GM18519 (cell line): ENCODE measurements around the gene CCL27.

Source experiments
- ATAC-seq: cut with Tn5 transposase; IDR thresholded peaks from one replicate; pipeline ENCODE4 v1.9.1; 2021; ENCODE audit warnings: mild to moderate bottlenecking, moderate library complexity; ENCODE audit not compliant: unreplicated experiment, low FRiP score

CCL27 gene

DNA sequence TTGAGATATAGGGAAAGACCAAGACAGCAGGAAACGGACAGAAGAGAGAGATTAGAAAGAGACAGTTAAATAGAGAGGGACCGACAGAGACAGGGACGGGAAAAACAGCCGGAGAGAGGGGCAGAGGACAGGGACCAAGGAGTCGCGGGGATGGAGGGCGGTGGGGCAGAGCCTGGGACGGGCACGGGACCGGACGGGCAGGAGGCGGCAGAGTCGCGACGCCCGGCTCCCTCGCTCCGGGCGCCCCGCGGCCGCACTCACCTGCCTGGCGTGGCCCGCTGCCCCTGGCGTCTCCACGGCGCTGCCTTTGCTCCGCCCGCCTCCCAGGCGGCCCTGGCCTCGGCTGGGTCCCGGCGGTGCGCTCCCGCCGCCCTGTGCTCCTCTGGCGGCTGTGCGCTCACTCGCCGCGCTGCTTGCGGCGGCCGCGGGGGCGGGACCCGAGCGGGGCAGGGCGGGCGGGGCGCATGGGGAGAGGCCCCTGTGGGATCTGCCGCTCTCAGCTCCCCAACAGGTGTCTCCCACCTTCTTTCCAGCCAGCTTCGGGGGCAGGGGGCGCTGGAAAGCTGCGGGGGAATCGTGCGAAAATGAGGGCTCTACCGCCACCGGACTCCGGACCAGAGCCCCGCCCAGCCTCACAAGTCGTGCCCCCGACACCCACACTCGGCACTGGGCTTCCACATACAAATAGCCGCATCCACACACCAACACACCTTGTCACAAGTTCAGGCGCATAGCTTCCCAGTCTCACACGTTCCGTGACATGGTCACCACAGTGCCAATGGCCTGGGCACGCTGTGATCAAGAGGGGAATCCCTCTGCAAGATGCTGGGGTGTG, 33.6 kb downstream of the CCL27 start, which contains the start of gene ARID3C:
Gene ARID3C, minus strand, starts transcription at position 411 of the 835 bp plus-strand sequence. CDS start 1,052 bp downstream, outside the sequence.
- no peak for ATAC-seq

DNA sequence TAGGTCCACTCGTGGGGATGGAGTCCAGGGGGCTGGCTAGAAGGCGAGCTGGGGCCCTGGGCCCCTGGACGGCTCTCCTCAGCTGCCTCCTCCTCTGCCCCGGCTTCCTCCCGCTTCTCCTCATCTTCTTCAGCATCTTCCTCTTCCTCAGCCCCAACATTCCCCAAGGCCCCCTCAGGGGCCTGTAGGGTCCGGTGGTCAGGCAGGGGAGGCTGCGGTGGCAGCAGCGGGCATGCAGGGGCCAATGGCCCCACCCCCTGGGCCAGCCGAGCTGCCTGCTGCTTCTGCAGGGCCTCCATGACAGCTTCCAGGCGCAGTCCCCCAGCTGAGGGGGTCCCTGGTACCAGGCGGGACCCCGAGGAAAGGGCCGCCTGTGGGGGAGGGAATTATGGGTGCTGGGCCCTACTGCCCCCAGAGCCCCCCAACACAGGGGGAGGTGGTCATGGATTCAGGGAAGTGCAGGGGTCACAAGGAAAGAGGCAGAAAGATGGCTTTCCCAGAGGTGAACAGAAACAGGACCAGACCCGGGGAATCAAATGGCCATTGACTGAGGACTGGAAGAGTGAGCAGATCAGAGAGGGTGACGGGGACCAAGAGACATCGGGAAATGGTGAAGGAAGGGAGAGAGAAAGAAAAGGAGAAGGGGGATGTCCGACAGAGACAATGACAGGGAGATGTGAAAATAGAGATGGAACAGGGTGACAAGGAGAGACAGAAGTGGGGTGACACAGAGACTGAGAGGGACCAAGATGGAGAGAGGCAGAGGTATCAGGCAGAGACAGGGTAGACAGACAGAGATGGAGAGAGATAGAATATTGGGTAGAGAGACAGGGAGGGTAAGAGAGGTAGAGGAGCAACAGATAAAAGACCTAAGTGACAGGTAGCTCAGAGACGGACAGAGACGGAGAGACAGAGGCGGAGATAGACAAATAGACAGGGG, 34.5 kb downstream of the CCL27 start:
- ATAC-seq = no peak

DNA sequence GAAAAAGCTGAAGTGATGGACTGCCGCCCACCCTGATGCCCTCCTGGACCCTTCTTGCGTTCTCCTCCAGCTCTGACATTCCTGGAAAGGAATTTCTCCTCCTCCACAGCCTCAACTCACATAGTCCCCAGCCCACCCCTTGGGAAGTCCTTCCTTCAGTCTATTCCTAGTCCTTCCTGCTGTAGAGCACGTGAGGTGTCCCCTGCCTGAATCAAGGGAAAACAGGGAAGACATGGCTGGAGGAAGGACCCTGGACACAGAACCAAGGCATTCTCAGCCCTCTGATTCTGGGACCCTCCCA, 37.3 kb downstream of the CCL27 start:
- ATAC-seq = no peak

DNA sequence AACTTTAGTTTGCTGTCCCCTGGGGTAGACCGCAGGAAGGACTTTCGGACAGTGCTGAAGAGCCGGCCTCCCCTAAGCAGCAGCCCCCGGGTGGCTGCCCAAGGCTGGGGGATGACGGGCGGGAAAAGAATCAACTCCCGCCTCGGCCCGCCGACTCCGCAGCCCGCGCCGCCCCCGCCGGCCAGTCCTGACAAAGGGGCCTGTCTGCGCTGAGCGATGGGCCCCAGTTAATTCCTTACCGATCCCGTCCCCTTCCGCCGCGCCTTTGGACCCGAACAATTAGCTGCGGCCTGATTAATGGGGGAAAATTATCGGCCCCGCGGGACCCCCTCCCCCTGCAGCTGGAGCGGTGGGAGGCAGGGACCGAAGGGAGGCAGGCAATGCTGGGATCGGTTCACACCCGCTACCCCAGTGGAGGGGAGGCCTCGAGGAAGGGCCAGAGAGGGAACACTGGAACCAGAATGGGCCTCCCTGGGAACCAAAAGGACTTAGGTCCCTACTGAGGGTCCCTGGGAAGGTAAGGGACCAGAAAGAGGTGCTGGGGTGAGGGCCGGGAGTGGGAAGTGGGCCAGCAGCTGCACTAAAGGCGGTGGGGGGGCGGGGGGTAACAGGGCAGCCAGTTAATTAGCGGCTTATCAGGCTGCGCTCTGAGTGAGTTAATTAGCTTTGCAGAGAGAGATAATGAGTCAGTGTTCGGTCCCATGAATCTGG, 37.8 kb downstream of the CCL27 start:
- ATAC-seq = no peak

DNA sequence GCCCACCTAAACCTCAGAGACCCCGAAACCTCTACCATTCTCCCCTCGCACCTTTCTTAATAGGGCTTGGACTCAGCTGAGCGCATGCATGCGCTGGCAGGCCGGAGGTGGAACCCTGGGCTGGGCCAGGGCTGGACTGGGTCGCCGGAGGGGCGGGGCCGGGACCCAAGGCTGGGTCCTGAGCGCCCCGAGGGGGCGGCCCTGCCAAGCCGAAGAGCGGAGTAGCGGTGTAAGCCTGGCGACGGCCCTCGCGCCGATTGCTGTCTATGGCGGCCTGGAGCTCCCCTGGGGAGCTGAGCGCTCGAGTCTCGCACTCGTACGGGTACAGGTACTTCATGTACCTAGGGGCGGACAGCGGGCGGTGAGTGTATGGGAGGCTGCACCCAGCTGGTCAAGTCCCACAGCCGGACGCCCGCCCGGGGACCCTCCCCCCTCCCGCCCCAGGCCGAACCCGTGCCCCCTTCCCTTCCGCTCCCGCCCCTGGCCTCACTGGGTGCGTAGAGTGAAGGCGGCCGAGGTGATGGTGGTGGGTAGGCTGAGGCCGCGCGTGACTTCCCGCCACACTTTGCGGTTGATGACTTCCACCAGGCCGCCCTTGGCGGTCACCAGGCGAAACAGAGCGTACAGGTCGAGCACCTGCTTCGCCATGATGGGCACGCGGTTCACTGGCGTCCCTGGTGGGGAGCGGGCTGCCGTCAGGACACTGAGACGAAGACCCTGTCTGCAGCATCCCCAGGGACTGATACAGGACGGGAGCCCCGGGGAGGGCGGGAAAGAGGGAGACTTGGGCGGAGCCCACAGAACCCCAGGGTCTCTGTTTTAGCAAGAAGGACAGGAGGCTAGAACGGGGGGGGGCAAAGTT, 38.9 kb downstream of the CCL27 start:
- ATAC-seq = no peak

DNA sequence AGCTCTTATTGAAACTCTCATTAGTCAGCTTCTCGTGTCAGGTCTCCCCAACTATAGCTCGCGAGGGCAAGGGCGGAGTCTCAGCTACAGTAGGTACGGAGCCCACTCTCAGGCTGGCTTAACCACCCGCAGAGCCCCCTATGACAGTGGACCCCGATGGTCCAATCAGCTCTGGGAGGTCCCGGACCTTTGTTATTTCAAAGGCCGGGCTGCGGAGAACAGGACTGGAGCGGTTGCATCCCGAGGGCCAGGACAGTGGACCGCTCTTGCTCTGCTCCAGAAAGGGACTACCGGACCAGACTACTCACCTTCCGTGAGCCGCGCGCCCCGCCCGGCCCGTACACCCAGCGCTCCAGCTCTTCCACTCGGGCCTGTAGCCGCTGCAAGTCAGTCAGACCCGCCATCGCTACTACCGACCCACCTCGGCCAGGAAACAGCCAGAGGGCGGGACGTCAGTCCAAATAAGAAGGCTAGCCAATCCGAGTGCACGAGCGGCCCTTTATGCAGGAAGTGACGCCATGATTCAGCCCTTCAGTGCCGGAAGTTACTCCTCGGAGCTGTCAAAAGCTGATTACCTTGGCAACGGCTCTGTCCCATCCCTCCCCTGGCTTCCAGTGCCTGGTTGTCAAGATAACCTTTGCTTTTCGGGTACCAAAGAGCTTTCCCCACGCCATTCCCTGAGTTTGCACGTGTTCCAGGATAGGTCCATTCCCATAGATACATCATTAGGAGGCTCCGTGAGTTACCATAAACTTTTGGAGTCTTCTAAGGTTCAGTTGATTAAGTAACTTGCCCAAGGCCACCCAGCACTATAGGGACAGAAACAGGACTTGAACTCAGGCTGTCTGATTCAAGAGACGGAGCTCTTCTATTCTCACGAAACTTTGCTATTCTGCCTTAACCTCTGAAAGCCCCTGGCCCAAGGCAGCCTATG, 42.1 kb downstream of the CCL27 start, which contains the start of gene DCTN3:
Gene DCTN3, minus strand, starts transcription at position 435 of the 934 bp plus-strand sequence. Its CDS starts 31 bp downstream, at position 404.
- peak; percentile 90 for ATAC-seq

DNA sequence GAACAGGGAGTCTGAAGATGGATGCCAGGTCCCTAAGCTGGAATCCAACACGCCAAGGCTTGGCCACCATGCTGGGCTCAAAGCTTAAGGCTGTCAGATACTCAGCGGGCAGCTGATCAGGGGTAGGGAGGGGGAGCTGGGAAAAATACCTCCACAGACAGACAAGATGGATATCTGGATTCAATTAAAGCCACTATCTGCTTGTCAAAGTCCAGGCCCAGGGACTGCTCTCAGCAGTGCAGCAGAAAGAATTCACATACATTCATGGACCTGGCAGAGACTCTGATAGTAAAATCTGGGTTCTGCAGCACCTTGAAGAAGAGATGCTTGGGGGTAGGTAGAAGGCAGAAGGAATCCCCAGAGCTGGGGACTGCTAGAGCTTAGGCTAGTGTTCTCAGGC, 47.3 kb downstream of the CCL27 start:
- no peak for ATAC-seq

DNA sequence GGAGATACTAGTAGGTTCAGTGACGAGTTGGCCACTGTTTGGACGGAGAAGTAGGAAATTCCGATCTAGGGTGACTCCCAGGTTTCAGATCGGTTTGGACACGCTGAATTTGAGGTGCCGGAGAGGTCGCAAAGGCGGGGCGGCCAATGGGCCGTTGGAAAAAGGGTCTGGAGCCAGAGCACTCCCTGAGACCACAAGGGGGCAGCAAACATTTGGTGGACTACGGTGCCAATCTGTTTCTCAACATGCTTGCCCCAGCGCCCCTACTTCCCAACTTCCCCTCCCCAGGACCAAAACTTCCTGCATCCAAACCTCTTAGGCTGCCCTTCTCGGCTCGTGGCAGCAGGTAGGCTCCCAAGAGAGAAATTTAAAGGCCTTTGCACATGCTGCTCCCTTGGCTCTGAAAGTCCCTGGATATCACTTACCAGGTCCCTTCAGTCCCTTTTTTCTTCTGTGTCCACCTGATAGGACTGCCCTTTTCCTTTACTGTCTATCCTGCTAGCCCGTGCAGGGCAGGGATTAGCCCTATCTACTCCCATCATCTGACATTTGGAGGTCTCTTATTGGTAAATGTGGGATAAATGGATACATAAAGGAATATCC, 49.6 kb downstream of the CCL27 start:
- ATAC-seq = no peak
